Stimulated activated naive CD8-positive, alpha-beta T cell treated with anti-CD3 and anti-CD28 coated beads, Interleukin-15, amount 100 ng/mL, for 72 hours (primary cell): Measurements from ENCODE around the gene GARIN1A.
"Not testable (repeated sequence)": the region's sequence is repeated elsewhere in the genome, so short reads cannot be mapped to it uniquely, and the experiment has no call there.

Experiments
- ATAC-seq: fragments of 150-1000 bp; cut with Tn5 transposase; 2 replicates; pipeline ENCODE4 v1.10.0; 2021; ENCODE audit warnings: mild to moderate bottlenecking, moderate library complexity
- DNase-seq, 2 donors: peaks; one replicate each; pipeline ENCODE4 v3.0.0; 2021 to 2022
- H3K27ac Mint-ChIP-seq, 2 donors: one replicate each; pipeline ENCODE4 v1.8.0; 2022; ENCODE audit warnings: mild to moderate bottlenecking in 2 of 2, mixed read lengths in 2 of 2, moderate library complexity in 2 of 2
- H3K27me3 Mint-ChIP-seq: one replicate; pipeline ENCODE4 v1.8.0; 2022; ENCODE audit warnings: mixed read lengths
- H3K4me1 Mint-ChIP-seq: one replicate; pipeline ENCODE4 v1.8.0; 2022; ENCODE audit warnings: mild to moderate bottlenecking, mixed read lengths
- H3K4me3 Mint-ChIP-seq, 2 donors: one replicate each; pipeline ENCODE4 v1.8.0; 2022; ENCODE audit warnings: mild to moderate bottlenecking in 2 of 2, mixed read lengths in 2 of 2, moderate library complexity in 1 of 2
- H3K9me3 Mint-ChIP-seq, 2 donors: one replicate each; pipeline ENCODE4 v1.8.0; 2022; ENCODE audit warnings: mixed read lengths in 2 of 2

GARIN1A gene

DNA sequence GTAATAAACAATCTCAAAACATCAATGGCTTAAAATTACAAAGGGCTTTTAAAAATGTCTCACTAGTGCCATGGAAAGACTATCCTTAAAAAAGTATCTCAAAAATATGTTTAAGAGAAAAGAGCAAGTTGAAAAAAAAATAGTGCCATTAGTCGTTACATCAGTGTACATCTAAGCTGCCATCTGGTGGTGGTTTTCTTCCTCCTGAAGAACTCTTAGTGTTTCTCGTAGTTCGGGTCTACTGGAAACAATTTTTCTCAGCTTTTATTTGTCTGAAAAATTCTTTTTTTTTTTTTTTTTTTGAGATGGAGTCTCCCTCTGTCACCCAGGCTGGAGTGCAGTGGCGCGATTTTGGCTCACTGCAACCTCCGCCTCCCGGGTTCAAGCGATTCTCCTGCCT lies 5.9 kb upstream of the GARIN1A start:
- Mint-ChIP-seq H3K9me3 (peaks cover 6 to 23% of the 10 kb centered on the region in 2 donors), H3K4me3 (no peak overlapping the region), H3K4me1 (no peaks in the 10 kb centered on the region), H3K27me3 (no peaks in the 10 kb centered on the region), H3K27ac (no peak overlapping the region)
- ATAC-seq: no peak
- no peak for DNase-seq

DNA sequence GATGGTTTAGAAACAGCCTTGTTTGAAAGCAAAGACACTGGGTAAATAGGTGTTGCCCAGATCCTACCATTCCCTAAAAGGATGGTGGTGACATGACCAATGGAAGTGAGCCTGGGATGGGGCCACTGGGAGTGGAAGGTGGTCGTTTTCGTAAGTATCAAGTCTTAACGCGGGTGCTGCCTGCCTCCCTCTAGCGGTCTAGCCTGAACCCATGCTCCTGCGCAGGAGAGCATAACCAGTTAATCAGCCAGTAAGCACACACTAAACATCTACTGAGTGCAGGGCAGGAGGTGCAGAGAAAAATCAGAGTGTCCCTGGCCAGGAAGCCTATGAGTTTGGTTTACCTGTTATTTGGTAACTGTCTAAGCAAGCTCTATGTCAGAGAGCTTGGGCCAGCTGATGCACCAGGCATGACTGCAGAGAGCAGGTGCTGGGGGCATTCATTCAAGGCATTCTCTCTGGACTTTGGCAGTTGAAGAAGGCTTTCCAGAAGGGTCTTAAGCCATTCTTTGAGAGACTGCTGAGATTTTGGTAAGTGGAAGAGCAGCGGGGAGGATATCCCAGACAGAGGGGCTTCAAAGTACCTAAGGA lies 930 bp downstream of the GARIN1A start:
- ATAC-seq (peak; percentile 70), DNase-seq (no peak)
- H3K27me3 Mint-ChIP-seq: peaks cover 38% of the 10 kb centered on the region
- peaks cover 9% of the 10 kb centered on the region for H3K4me1 Mint-ChIP-seq
- peak overlapping the region in 1 of 2 donors; percentile 37 for H3K27ac Mint-ChIP-seq
- no peaks in the 10 kb centered on the region for H3K9me3 Mint-ChIP-seq
- H3K4me3 Mint-ChIP-seq: no peak overlapping the region

DNA sequence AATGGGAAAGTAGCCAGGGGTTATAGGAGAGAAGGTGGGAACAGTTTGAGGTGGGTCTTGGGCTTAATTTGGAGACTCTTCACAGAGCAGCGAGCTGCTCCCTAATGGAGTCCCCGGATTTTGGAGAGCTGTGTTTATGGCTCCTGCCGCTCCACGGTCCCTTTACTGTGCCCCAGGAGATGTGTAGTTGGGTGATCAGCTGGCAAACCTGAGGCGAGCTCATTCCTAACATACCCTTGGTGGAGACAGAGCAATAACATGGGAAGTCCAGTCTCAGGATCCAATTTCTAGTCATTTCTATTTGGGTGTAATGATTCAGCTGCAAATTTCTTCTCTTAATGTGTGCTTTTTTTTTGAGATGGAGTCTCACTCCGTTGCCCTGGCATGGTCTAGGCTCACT lies 1.5 kb downstream of the GARIN1A start:
- no peaks in the 10 kb centered on the region for H3K9me3 Mint-ChIP-seq
- DNase-seq (no peak), ATAC-seq (peak; percentile 15)
- peaks cover 38% of the 10 kb centered on the region for H3K27me3 Mint-ChIP-seq
- H3K4me3 Mint-ChIP-seq: no peak overlapping the region
- no peak overlapping the region for H3K27ac Mint-ChIP-seq
- H3K4me1 Mint-ChIP-seq: peaks cover 9% of the 10 kb centered on the region

DNA sequence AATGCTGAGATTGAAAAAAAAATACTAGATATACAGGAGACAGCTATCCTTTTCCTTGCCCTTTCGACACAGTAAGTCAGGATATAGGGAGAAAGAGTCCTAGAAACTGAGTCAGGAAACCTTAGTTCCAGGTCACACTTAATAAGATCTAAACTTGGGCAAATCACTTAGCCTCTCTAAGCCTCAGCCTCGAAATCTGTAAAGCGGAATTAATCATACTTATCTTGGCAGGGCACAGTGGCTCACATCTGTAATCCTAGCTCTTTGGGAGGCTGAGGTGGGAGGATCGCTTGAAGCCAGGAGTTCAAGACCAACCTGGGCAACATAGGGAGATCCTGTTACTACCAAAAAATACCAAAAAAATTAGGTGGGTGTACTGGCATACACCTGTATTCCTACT lies 4.6 kb downstream of the GARIN1A start:
- Mint-ChIP-seq H3K4me3 (no peak overlapping the region), H3K4me1 (peaks cover 9% of the 10 kb centered on the region), H3K27me3 (peaks cover 49% of the 10 kb centered on the region), H3K9me3 (no peaks in the 10 kb centered on the region), H3K27ac (peak overlapping the region in 1 of 2 donors; percentile 9)
- no peak for DNase-seq
- no peak for ATAC-seq

DNA sequence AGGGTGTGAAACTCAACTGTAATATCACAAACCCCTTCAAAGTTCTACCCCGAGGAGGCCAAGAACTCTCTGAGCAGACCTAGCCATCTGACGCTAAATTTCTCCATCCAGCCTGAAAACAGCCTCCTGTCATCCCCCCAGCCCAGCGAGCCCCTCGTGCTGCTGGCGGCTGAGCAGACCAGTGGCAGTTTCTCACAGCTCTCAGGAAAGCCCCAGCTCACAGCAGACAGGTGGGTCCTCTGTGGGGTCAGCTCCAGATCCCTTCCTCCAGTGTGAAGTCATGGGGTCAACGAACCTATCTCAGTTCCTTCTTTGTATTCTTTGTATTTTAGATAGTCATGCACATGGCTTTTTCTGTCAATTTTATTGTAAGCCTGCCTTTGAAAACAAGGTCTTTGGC lies 7.8 kb downstream of the GARIN1A start:
- no peak for ATAC-seq
- H3K27ac Mint-ChIP-seq: no peak overlapping the region
- no peaks in the 10 kb centered on the region for H3K9me3 Mint-ChIP-seq
- H3K4me1 Mint-ChIP-seq: no peaks in the 10 kb centered on the region
- no peak overlapping the region for H3K4me3 Mint-ChIP-seq
- H3K27me3 Mint-ChIP-seq: peaks cover 35% of the 10 kb centered on the region
- DNase-seq: no peak

DNA sequence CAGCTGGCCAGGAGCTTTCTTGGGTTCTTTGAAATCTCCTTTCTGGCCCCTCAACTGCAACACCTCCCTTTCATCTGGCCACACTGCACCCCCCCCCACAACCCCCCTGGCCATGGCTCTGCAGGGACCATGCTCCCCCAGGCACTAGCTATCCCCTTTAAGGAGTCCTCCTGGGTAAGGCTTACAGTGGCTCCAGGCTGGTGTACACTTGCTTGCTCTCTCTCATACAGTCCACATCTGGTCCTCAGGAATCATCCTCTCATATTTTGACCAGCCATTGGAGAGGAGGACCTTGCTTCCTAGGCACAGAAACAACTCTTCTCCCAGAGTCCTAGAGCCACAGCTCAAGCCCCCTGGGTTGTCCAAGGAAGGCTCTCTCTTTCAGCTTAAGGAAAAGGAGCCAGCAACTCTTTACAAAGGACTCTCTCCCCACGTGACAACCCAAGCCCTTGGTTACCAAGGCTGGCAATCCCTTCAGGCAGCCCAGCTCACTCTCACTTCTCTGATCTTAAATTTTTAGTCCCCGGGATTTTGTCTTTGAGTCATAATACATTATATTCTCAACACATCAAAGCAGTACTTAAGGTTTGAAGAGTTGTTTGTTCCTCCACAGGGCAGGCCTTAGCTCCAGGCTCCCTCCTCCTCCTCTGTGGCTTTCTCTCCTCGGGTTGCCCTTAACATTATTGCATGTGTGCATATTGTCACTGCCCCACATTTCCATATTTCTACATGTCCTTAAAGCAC lies 9.9 kb downstream of the GARIN1A start:
- Mint-ChIP-seq H3K4me3 (no peak overlapping the region), H3K27me3 (peaks cover 21% of the 10 kb centered on the region), H3K9me3 (no peaks in the 10 kb centered on the region), H3K27ac (peak overlapping the region; percentile 83 to 84), H3K4me1 (no peaks in the 10 kb centered on the region)
- DNase-seq: no peak
- ATAC-seq: no peak

DNA sequence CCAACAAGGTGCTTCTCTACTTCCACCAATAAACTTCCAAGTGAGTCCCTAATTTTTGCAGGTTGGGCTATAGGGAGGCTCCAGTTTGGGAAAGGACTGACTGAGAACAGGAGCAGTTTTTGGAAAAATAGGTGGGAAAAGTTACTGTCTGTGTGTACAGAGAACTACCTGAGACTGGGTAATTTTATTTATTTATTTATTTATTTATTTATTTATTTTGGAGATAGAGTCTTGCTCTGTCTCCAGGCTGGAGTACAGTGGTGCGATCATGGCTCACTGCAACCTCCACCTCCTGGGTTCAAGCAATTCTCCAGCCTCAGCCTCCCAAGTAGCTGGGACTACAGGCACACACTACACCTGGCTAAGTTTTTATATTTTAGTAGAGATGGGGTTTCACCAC lies 11.2 kb downstream of the GARIN1A start:
- not testable (repeated sequence) for ATAC-seq, H3K4me3 Mint-ChIP-seq, H3K9me3 Mint-ChIP-seq, H3K27ac Mint-ChIP-seq, H3K4me1 Mint-ChIP-seq, DNase-seq
- H3K27me3 Mint-ChIP-seq: peaks cover 20% of the 10 kb centered on the region

DNA sequence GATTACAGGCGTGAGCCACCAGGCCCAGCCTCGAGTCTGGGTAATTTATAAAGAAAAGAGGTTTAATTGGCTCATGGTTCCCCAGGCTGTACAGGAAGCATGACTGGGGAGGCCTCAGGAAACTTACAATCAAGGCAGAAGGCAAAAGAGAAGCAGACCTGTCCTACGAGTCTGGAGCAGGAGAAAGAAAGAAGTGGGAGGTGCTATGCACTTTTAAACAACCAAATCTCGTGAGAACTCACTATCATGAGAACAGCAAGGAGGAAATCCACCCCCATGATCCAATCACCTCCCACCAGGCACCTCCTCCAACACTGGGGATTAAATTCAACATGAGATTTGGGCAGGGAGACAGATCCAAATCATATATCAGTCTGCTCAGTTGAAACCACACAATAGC lies 11.6 kb downstream of the GARIN1A start:
- DNase-seq, ATAC-seq, H3K27ac Mint-ChIP-seq, H3K9me3 Mint-ChIP-seq, H3K4me3 Mint-ChIP-seq, H3K4me1 Mint-ChIP-seq: not testable (repeated sequence)
- peaks cover 20% of the 10 kb centered on the region for H3K27me3 Mint-ChIP-seq

DNA sequence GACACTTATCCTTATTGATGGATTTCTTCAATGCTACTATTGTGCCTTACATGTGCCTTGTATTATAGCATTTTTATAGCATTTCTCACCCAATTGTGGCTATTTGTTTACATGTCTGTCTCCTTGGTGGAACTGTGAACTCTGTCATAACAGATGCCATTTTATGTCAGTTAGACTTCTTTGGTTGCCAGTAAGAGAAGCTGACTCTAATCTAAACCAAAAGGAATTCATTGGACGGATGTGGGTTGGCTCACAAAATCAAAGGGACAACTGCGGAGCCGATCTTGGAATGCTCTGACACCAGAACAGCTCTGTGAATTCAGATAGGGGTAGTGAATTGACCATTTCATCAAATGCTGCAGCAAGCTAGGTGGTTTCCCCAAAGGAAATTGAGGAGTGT lies 15.0 kb downstream of the GARIN1A start:
- DNase-seq: no peak
- peaks cover 7% of the 10 kb centered on the region for H3K27me3 Mint-ChIP-seq
- ATAC-seq: no peak
- H3K4me1 Mint-ChIP-seq: no peaks in the 10 kb centered on the region
- no peaks in the 10 kb centered on the region for H3K9me3 Mint-ChIP-seq
- H3K27ac Mint-ChIP-seq: no peak overlapping the region
- H3K4me3 Mint-ChIP-seq: no peak overlapping the region

DNA sequence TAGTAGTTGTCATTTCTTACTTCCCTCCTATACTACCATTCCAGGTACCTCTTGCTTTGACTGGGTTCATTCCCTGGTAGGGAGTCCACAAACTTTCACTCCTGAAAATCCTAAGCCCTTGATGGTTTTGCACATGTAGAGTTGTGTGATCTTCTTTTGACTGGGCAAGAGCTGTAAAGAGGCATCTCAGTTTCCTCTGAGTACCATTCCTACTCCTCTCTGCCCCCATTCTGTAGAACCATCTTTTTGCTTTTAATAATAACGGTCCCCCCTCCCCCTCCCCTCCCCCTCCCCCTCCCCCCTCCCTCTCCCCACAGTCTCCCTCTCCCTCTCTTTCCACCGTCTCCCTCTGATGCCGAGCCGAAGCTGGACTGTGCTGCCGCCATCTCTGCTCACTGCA lies 16.4 kb downstream of the GARIN1A start:
- no peak for DNase-seq
- Mint-ChIP-seq H3K27ac (no peak overlapping the region), H3K27me3 (peaks cover 14% of the 10 kb centered on the region), H3K4me1 (no peaks in the 10 kb centered on the region), H3K4me3 (no peak overlapping the region), H3K9me3 (no peaks in the 10 kb centered on the region)
- no peak for ATAC-seq

DNA sequence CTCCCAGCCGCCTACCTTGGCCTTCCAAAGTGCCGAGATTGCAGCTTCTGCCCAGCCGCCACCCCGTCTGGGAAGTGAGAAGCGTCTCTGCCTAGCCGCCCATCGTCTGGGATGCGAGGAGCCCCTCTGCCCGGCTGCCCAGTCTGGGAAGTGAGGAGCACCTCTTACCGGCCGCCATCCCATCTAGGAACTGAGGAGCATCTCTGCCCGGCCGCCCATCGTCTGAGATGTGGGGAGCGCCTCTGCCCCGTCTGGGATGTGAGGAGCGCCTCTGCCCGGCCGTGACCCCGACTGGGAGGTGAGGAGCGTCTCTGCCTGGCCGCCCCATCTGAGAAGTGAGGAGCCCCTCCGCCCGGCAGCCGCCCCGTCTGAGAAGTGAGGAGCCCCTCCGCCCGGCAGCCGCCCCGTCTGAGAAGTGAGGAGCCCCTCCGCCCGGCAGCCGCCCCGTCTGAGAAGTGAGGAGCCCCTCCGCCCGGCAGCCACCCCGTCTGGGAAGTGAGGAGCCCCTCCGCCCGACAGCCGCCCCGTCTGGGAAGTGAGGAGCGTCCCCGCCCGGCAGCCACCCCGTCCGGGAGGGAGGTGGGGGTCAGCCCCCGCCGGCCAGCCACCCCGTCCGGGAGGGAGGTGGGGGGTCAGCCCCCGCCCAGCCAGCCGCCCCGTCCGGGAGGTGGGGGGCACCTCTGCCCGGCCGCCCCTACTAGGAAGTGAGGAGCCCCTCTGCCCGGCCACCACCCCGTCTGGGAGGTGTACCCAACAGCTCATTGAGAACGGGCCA lies 17.3 kb downstream of the GARIN1A start:
- H3K4me3 Mint-ChIP-seq, ATAC-seq, H3K9me3 Mint-ChIP-seq, DNase-seq, H3K27ac Mint-ChIP-seq, H3K4me1 Mint-ChIP-seq: not testable (repeated sequence)
- peaks cover 23% of the 10 kb centered on the region for H3K27me3 Mint-ChIP-seq

DNA sequence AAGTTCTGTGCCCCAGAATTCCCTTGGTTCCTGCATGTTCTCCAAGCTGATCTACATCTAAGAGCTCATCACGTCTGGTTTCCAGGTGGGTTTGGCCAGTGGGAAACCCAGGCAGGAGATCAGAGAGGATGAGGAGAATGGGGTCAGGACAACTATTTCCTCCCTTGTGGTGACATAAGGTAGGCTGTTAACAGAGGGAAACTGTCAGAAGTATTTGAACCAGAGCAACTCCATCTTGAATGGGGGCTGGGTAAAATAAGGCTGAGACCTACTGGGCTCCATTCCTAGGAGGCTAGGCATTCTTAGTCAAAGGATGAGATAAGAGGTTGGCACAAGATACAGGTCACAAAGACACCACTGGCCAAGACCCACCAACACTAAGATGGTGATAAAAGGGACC lies 19.1 kb downstream of the GARIN1A start:
- no peak for ATAC-seq
- Mint-ChIP-seq H3K9me3 (no peaks in the 10 kb centered on the region), H3K27ac (no peak overlapping the region)

DNA sequence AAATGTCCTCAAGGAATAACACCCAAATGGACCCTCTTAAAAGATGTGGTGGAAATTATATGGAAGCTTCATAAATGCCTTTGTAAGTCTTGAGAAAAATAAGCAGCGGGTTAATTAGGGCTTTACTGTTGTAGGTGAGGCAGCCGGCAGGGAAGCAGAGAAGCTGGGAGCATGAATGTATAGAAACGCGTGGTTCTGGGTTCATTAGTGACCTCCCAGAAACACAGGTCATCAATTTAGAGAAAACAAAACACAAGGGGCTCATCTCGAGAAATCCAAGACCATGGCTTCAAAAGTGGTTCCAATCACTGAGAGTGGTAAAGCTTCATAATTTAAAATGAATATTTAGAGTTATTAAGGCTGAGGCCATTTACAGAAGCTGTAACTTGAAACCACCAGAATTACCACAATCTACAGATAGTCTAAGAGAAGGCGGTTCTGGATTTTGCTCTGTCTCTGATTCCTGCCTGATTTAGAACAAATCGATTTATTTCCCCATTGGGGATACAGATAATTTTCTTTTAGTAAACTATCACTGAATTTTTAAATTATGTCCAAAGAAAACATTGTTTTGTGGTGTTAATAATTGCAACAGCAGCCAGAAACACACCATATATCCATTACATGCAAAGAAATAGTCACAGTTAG lies 20.7 kb downstream of the GARIN1A start:
- DNase-seq (no peak), ATAC-seq (no peak)
- Mint-ChIP-seq H3K27me3 (peaks cover 43% of the 10 kb centered on the region), H3K4me3 (no peak overlapping the region), H3K27ac (no peak overlapping the region), H3K4me1 (peaks cover 9% of the 10 kb centered on the region), H3K9me3 (no peaks in the 10 kb centered on the region)

More for the DNA sequence above, 19.1 kb downstream of the GARIN1A start:
- Mint-ChIP-seq H3K4me1 (no peaks in the 10 kb centered on the region), H3K27me3 (peaks cover 27% of the 10 kb centered on the region), H3K4me3 (no peak overlapping the region)
- no peak for DNase-seq

DNA sequence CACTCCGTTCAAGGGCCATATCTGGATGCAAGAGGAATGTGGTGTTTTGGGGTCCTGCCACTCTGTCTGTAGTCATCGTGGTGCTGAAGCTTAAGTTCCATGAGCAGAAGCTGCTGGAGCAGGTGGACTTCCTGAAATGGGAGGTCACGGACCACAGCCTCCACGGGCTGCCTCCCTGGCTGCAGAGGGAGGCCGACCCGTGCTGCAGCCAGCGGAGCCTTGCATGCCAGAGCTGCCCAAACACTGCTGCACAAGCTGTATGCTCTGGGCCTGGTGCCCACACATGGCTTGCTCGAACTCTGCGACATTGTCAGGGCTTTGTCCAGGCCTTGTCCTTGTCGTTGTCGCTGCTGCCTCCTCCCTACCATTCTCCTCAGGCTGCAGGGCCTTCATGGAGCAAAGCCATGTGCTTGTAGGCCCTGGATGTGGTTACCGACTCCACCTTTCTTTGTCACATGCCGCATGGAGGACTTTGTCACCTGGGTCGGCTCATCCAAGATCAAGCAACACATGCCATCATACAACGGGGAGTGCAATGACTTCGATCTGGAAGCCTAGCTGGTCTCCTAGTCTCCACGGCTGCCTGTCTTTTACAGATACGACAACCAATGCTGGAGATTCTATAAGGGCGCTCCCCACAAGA lies 21.4 kb downstream of the GARIN1A start:
- peaks cover 16% of the 10 kb centered on the region for H3K4me1 Mint-ChIP-seq
- no peaks in the 10 kb centered on the region for H3K9me3 Mint-ChIP-seq
- peaks cover 50% of the 10 kb centered on the region for H3K27me3 Mint-ChIP-seq
- no peak overlapping the region for H3K4me3 Mint-ChIP-seq
- no peak overlapping the region for H3K27ac Mint-ChIP-seq
- DNase-seq (no peak), ATAC-seq (no peak)

DNA sequence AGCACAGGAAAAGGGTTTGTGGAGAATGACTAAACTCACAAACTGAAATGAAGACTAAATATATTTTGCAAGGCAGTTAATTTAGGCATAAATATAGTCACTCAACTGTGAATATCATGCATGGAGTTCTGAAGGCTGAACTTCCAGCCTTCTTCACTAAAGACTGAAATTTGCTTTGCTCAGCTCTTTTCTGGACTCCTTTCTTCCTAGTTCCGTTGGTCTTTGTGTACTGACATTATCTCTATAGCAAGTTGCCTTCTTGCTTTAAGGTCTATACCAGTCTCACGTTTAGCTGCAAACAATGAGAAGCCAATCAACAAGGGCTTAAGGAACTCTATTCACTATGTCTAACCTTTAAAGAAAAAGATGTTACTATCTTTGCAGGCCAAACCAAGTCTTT lies 22.6 kb downstream of the GARIN1A start:
- H3K4me3 Mint-ChIP-seq: no peak overlapping the region
- peaks cover 17% of the 10 kb centered on the region for H3K4me1 Mint-ChIP-seq
- H3K9me3 Mint-ChIP-seq: no peaks in the 10 kb centered on the region
- peaks cover 58% of the 10 kb centered on the region for H3K27me3 Mint-ChIP-seq
- no peak for ATAC-seq
- no peak for DNase-seq
- H3K27ac Mint-ChIP-seq: no peak overlapping the region
